ENCODE measurements around the gene LAMA2. TPM values are rescaled to one million over a fixed set of nuclear protein-coding genes. Genes with fewer than 3 reads are reported as not detected.

LAMA2 gene
- total RNA-seq, 4 donors from 2014 or later = 23.4 to 80.8 (median 28.2) TPM

DNA sequence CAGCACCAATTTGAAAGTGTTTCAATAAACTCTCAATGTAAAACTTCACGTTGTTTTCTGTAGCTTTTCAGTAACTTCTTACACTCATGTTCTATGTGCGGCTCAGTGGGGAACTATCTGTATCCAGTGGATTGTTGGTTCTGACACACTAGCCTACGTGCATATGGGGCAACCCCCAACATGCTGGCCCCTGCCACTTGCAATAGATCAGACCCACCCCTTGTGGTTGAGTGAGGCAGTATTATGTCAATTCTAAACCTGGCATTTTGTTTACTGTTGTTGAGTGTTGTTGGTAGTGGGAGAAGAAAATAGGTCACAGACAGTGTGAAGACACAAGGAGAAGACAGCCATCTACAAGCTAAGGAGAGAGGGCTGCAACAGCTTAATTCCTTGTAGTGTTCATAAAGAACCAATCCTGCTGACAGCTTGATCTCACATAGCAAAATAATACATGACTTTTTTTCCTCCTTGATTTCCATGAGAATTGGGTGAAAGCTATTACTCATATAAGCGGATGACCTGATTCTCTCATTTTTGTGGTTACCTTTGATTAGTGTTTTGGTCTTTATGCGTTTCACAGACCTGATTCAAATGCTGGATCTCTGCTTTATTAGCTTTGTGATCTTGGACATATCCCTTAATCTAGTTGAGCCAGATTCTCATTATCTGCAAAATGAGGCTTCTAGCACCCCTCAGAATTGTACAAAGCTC, 320.4 kb downstream of the LAMA2 start:
- intact Hi-C loops (cut with DNase I; ENCODE audit: low total_unique reads) = loop anchor here (10.0 kb wide), 1 partner anchor 1871 kb away; no protein-coding TSS in a partner anchor
- 88 to 89% methylated on average over 5 of the region's 5 CpGs for WGBS, 2 donors
- no peak for TF ChIP-seq POLR2A (IDR thresholded peaks at IDR 0.05)
- TF ChIP-seq, protein P1, sequence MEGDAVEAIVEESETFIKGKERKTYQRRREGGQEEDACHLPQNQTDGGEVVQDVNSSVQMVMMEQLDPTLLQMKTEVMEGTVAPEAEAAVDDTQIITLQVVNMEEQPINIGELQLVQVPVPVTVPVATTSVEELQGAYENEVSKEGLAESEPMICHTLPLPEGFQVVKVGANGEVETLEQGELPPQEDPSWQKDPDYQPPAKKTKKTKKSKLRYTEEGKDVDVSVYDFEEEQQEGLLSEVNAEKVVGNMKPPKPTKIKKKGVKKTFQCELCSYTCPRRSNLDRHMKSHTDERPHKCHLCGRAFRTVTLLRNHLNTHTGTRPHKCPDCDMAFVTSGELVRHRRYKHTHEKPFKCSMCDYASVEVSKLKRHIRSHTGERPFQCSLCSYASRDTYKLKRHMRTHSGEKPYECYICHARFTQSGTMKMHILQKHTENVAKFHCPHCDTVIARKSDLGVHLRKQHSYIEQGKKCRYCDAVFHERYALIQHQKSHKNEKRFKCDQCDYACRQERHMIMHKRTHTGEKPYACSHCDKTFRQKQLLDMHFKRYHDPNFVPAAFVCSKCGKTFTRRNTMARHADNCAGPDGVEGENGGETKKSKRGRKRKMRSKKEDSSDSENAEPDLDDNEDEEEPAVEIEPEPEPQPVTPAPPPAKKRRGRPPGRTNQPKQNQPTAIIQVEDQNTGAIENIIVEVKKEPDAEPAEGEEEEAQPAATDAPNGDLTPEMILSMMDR (IDR thresholded peaks at IDR 0.05) = no peak
- no peak overlapping the region for H3K4me3 ChIP-seq (ENCODE audit: low read depth, poor library complexity, severe bottlenecking)
- DNase-seq (ENCODE audit: low spot score in 2 of 2) = no peak

DNA sequence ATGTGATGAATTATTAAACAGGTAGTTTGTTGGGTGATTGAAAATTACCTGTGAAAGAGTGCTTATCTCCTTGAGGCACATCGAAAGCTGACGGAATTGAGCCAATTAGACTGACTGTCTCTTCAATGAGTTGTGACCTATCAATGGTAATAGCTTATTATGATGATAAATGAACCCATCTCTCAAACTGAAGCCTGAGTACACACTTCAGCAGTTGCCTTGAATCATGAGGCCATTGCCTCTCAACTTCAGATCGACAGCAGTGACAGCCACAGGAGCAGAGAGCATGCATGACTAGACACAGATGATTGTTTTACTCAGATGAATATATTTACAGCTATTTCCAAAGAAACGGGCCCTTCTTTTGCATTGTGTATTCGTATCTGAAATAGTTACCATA, 323.9 kb downstream of the LAMA2 start:
- TF ChIP-seq, protein P1 (IDR thresholded peaks at IDR 0.05) = no peak
- TF ChIP-seq POLR2A (IDR thresholded peaks at IDR 0.05) = no peak
- 60 to 75% methylated on average over 5 of the region's 5 CpGs for WGBS, 2 donors
- H3K4me3 ChIP-seq (ENCODE audit: low read depth, poor library complexity, severe bottlenecking) = no peak overlapping the region
- intact Hi-C loops (cut with DNase I; ENCODE audit: low total_unique reads) = loop anchor here (10.0 kb wide), 1 partner anchor 1868 kb away; no protein-coding TSS in a partner anchor
- DNase-seq (ENCODE audit: low spot score in 2 of 2) = no peak

DNA sequence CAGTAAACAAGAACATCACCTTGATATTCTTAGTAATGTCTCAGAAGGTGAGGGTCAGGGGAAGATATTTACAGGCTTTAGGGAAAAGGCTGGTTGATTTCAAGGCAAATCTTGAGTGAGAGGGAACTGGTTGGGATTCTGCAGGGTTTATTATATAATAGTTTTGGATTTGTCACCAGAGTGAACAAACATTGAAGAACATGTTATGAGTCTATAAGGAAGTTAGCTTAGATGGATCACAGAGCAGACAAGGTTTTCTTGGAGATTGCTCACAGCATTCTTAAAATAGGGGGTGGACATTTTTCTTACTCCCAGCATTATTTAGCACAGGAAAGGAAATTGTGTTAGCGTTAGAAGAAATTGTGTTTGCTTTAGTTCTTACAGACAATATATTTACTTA, 324.9 kb downstream of the LAMA2 start:
- DNase-seq (ENCODE audit: low spot score in 2 of 2) = no peak

DNA sequence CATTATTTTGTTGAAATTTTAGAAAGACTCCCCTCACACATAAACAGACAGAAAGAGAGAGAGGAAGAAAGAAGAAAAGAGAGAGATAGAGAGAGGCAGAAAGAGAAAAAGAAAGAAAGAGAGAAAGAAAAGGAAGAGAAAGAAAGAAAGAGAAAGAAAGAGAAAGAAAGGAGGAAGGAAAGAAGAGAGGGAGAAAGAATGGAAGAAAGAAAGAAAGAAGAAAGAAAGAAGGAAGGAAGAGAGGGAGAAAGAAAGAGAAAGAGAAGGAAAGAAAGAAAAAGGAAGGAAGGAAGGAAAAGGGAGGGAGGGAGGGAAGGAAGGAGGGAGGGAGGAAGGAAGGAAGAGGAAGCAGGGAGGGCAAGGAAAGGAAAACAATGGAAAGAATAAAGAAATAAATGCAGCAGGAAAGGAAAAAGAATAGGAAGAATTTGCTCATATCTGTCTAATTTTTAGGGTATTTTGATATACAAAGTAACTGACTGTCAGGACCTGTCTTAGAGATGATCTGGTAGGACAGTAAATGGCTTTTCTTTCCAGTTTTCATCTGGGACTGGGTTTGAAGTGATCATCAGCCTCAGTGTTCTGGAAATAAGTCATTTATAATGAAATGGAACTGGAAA, 325.6 kb downstream of the LAMA2 start:
- no peak overlapping the region for H3K4me3 ChIP-seq (ENCODE audit: low read depth, poor library complexity, severe bottlenecking)

More for the DNA sequence above, 324.9 kb downstream of the LAMA2 start:
- WGBS, 2 donors = 85 to 88% methylated on average over 1 of the region's 1 CpG
- TF ChIP-seq, protein P1 (IDR thresholded peaks at IDR 0.05) = no peak
- no peak for TF ChIP-seq POLR2A (IDR thresholded peaks at IDR 0.05)
- H3K4me3 ChIP-seq (ENCODE audit: low read depth, poor library complexity, severe bottlenecking) = no peak overlapping the region
- intact Hi-C loops (cut with DNase I; ENCODE audit: low total_unique reads) = loop anchor here (10.0 kb wide), 1 partner anchor 1867 kb away; no protein-coding TSS in a partner anchor

DNA sequence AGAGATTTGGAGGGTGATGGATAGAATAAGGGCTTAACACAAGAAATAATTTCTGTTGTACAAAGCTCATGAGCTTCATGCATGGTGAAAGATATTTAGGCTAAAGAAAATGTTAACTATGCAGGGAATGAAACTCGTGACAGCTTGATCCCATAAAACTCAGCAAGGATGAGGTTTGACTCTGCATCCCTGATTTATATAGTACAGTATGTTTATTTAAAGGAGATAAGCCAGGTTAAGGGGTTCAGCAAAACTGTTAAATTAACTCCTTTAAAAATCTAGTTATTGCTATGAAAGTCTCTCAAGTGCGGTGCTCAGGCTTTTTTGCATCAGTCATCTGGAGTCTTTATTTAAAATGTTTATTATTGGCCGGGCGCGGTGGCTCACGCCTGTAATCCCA, 326.4 kb downstream of the LAMA2 start:
- intact Hi-C loops (cut with DNase I; ENCODE audit: low total_unique reads) = loop anchor here (10.0 kb wide), 1 partner anchor 1865 kb away; no protein-coding TSS in a partner anchor
- no peak for DNase-seq (ENCODE audit: low spot score in 2 of 2)
- H3K4me3 ChIP-seq (ENCODE audit: low read depth, poor library complexity, severe bottlenecking) = no peak overlapping the region
- TF ChIP-seq, protein P1 (IDR thresholded peaks at IDR 0.05) = no peak
- no peak for TF ChIP-seq POLR2A (IDR thresholded peaks at IDR 0.05)
- 93% methylated on average over 6 of the region's 6 CpGs for WGBS, 2 donors

More for the DNA sequence above, 325.6 kb downstream of the LAMA2 start:
- TF ChIP-seq POLR2A (IDR thresholded peaks at IDR 0.05) = no peak
- TF ChIP-seq, protein P1 (IDR thresholded peaks at IDR 0.05) = no peak
- no peak for DNase-seq (ENCODE audit: low spot score in 2 of 2)
- intact Hi-C loops (cut with DNase I; ENCODE audit: low total_unique reads) = loop anchor here (10.0 kb wide), 1 partner anchor 1866 kb away; no protein-coding TSS in a partner anchor
